CD14-positive monocyte (primary cell): ENCODE results near the gene KRTAP9-8. TPM values are rescaled to one million over a fixed set of nuclear protein-coding genes. Genes with fewer than 3 reads are reported as not detected.
"Not testable (repeated sequence)": the region's sequence is repeated elsewhere in the genome, so short reads cannot be mapped to it uniquely, and the experiment has no call there.

Experiments
- DNase-seq, 3 donors: peaks; one replicate each; pipeline ENCODE4 v3.0.0-alpha.2; 2011 to 2022
- H2AFZ ChIP-seq: 2 replicates; pipeline ENCODE4 v1.6.0; 2012; ENCODE audit warnings: mild to moderate bottlenecking, low read depth, low read length, inconsistent platforms; ENCODE audit not compliant: insufficient read depth, poor library complexity, severe bottlenecking
- H3K27ac ChIP-seq, 2 donors: 1 replicate in 1 of 2; 2 replicates in 1 of 2; pipeline ENCODE4 v1.5.1; 2012 to 2013; ENCODE audit warnings: low read length in 2 of 2, control low read depth in 1 of 2, inconsistent platforms in 1 of 2, low read depth in 1 of 2, mild to moderate bottlenecking in 1 of 2
- H3K27me3 ChIP-seq, 2 donors: one replicate each; pipeline versions ENCODE4 v1.6.0 to v1.6.1; 2011 to 2013; ENCODE audit warnings: low read length in 2 of 2; ENCODE audit not compliant: control insufficient read depth in 2 of 2, insufficient read depth in 2 of 2
- H3K36me3 ChIP-seq, 2 donors: replicated peaks in 1 of 2; 1 replicate in 1 of 2; 2 replicates in 1 of 2; pipeline versions ENCODE4 v1.5.1 to v1.6.1; 2012 to 2013; ENCODE audit warnings: low read length in 2 of 2, control low read depth in 1 of 2, inconsistent platforms in 1 of 2, mild to moderate bottlenecking in 1 of 2; ENCODE audit not compliant: insufficient read depth in 2 of 2, control insufficient read depth in 1 of 2
- H3K4me1 ChIP-seq, 2 donors: 1 replicate in 1 of 2; 2 replicates in 1 of 2; pipeline versions ENCODE4 v1.5.1 to v1.6.1; 2012 to 2013; ENCODE audit warnings: low read length in 2 of 2, control low read depth in 1 of 2, inconsistent platforms in 1 of 2, mild to moderate bottlenecking in 1 of 2, moderate library complexity in 1 of 2; ENCODE audit not compliant: insufficient read depth in 2 of 2, control insufficient read depth in 1 of 2
- H3K4me2 ChIP-seq: replicated peaks from 2 replicates; pipeline ENCODE3; 2012; ENCODE audit warnings: low read length, moderate library complexity, mild to moderate bottlenecking; ENCODE audit not compliant: poor library complexity, severe bottlenecking; ENCODE audit errors: extremely low read depth
- H3K4me3 ChIP-seq, 3 experiments: fragments of 200-600 bp in 1 of 3; sonication (generic) in 1 of 3; replicated peaks in 1 of 3; 1 replicate in 2 of 3; 2 replicates in 1 of 3; pipeline ENCODE4 v1.5.1; 2011 to 2013; ENCODE audit warnings: low read length in 3 of 3, mild to moderate bottlenecking in 3 of 3, control low read depth in 2 of 3, low read depth in 2 of 3, inconsistent platforms in 1 of 3, moderate library complexity in 1 of 3
- H3K79me2 ChIP-seq: 2 replicates; pipeline ENCODE4 v1.6.0; 2012; ENCODE audit warnings: mild to moderate bottlenecking, control low read depth, inconsistent platforms, low read length, moderate library complexity; ENCODE audit not compliant: insufficient read depth
- H3K9ac ChIP-seq: 2 replicates; pipeline ENCODE4 v1.6.0; 2017; ENCODE audit warnings: low read length, mild to moderate bottlenecking; ENCODE audit not compliant: insufficient read depth, poor library complexity, severe bottlenecking
- H3K9me3 ChIP-seq, 2 donors: replicated peaks in 1 of 2; 1 replicate in 1 of 2; 2 replicates in 1 of 2; pipeline versions ENCODE4 v1.5.1 to v1.6.1; 2012 to 2013; ENCODE audit warnings: low read length in 2 of 2, control low read depth in 1 of 2; ENCODE audit not compliant: control insufficient read depth in 1 of 2, insufficient read depth in 1 of 2
- H4K20me1 ChIP-seq: 2 replicates; pipeline ENCODE4 v1.6.0; 2012; ENCODE audit warnings: mild to moderate bottlenecking, low read length, control low read depth, moderate library complexity; ENCODE audit not compliant: insufficient read depth
- H3K27ac Mint-ChIP-seq, 7 donors: one replicate each; pipeline ENCODE4 v1.8.0; 2020; ENCODE audit warnings: mild to moderate bottlenecking in 7 of 7, mixed read lengths in 7 of 7, moderate library complexity in 6 of 7, inconsistent platforms in 2 of 7
- H3K27me3 Mint-ChIP-seq, 3 donors: one replicate each; pipeline ENCODE4 v1.8.0; 2021 to 2022; ENCODE audit warnings: low read depth in 3 of 3, mild to moderate bottlenecking in 3 of 3, mixed read lengths in 3 of 3, moderate library complexity in 3 of 3, inconsistent platforms in 1 of 3
- H3K36me3 Mint-ChIP-seq, 2 donors: one replicate each; pipeline ENCODE4 v1.8.0; 2020; ENCODE audit warnings: mixed read lengths in 2 of 2, inconsistent platforms in 1 of 2, mild to moderate bottlenecking in 1 of 2
- H3K4me1 Mint-ChIP-seq: one replicate; pipeline ENCODE4 v1.8.0; 2020; ENCODE audit warnings: mild to moderate bottlenecking, mixed read lengths
- H3K4me3 Mint-ChIP-seq, 2 donors: one replicate each; pipeline ENCODE4 v1.8.0; 2020; ENCODE audit warnings: mild to moderate bottlenecking in 2 of 2, mixed read lengths in 2 of 2, moderate library complexity in 1 of 2
- H3K9me3 Mint-ChIP-seq, 7 donors: one replicate each; pipeline ENCODE4 v1.8.0; 2020 to 2022; ENCODE audit warnings: mixed read lengths in 7 of 7, mild to moderate bottlenecking in 6 of 7, moderate library complexity in 6 of 7, inconsistent platforms in 2 of 7
- CTCF ChIP-seq: fragments of 200-600 bp; IDR thresholded peaks from one replicate; pipeline ENCODE4 v1.8.0; 2022; ENCODE audit warnings: antibody characterized with exemption, mild to moderate bottlenecking
- WGBS: methylation state at CpG from one replicate; pipeline ENCODE4 v1.1.5; 2013; ENCODE audit warnings: missing lambda C conversion rate; ENCODE audit not compliant: insufficient coverage; 5-methylcytosine and 5-hydroxymethylcytosine counted together
- intact Hi-C, 2 donors: fragments of 100-400 bp; cut with micrococcal nuclease; formaldehyde crosslinking; loops; one replicate each; pipeline versions ENCODE4 v1.15.0 to v1.15.1; 2023
- polyA plus RNA-seq, 3 donors: library from polyadenylated mRNA; depleted of rRNA in 1 of 3; unstranded in 2 of 3; stranded (reverse) in 1 of 3; fragments of 300-500 nt in 2 of 3; fragments of >200 nt in 1 of 3; fragmentation: Illumina TruSeq in 2 of 3; gene quantifications; 1 replicate in 2 of 3; 2 replicates in 1 of 3; pipeline ENCODE4 v1.2.3, GENCODE V29; 2012 to 2021

Gene KRTAP9-8
- polyA plus RNA-seq, 3 donors, result not detected

GRCh38 chr17:41251261-41251660 lies 13.5 kb downstream of the KRTAP9-8 start:
- no peak overlapping the region for H3K4me3 ChIP-seq
- Mint-ChIP-seq H3K9me3 (peaks cover 0 to 4% (median 0%) of the 10 kb centered on the region in 7 donors), H3K27ac (no peak overlapping the region), H3K27me3 (peaks cover 0 to 12% (median 10%) of the 10 kb centered on the region in 3 donors), H3K4me1 (no peaks in the 10 kb centered on the region), H3K4me3 (no peak overlapping the region), H3K36me3 (no peaks in the 10 kb centered on the region)
- H3K4me1 ChIP-seq, result no peaks in the 10 kb centered on the region
- no peak for DNase-seq
- no peaks in the 10 kb centered on the region for H3K27me3 ChIP-seq
- H2AFZ ChIP-seq, result no peak overlapping the region
- no peak overlapping the region for H3K4me2 ChIP-seq
- H4K20me1 ChIP-seq, result no peaks in the 10 kb centered on the region
- H3K9ac ChIP-seq, result no peak overlapping the region
- H3K9me3 ChIP-seq, result no peaks in the 10 kb centered on the region
- no peak for TF ChIP-seq CTCF
- no peaks in the 10 kb centered on the region for H3K79me2 ChIP-seq
- WGBS, result no CpG with 5 or more reads among the region's 1 CpG
- no peak overlapping the region for H3K27ac ChIP-seq
- H3K36me3 ChIP-seq, result no peaks in the 10 kb centered on the region
- intact Hi-C loops, result no loop called here

GRCh38 chr17:41254861-41255260 lies 17.1 kb downstream of the KRTAP9-8 start:
- H3K27ac Mint-ChIP-seq, result no peak overlapping the region
- H3K9ac ChIP-seq, result no peak overlapping the region
- intact Hi-C loops, result no loop called here

GRCh38 chr17:41255381-41256290 lies 17.8 kb downstream of the KRTAP9-8 start, which contains the start of gene KRTAP9-9:
Gene KRTAP9-9 (plus strand): TSS chr17:41255384.
- H3K4me1 ChIP-seq, H3K27ac Mint-ChIP-seq, H3K27me3 ChIP-seq, H3K27ac ChIP-seq, H3K36me3 Mint-ChIP-seq, H3K9ac ChIP-seq, H3K27me3 Mint-ChIP-seq, H2AFZ ChIP-seq, H3K79me2 ChIP-seq, DNase-seq, H3K9me3 ChIP-seq, H3K9me3 Mint-ChIP-seq, intact Hi-C loops, H3K4me2 ChIP-seq, H4K20me1 ChIP-seq, H3K4me3 ChIP-seq, H3K4me1 Mint-ChIP-seq, H3K36me3 ChIP-seq: not testable (repeated sequence)
- WGBS, result 95% methylated on average over 5 of the region's 5 CpGs
- peak within 1 kb of the TSS in 1 of 2 donors; percentile 41 for H3K4me3 Mint-ChIP-seq

More at GRCh38 chr17:41254861-41255260, 17.1 kb downstream of the KRTAP9-8 start:
- no peak for DNase-seq
- TF ChIP-seq CTCF, result no peak
- Histone ChIP-seq H3K27ac (no peak overlapping the region), H3K4me2 (no peak overlapping the region), H3K4me1 (no peaks in the 10 kb centered on the region), H2AFZ (no peak overlapping the region), H3K9me3 (no peaks in the 10 kb centered on the region), H3K27me3 (peaks cover 0 to 4% of the 10 kb centered on the region in 2 donors), H4K20me1 (no peaks in the 10 kb centered on the region), H3K4me3 (no peak overlapping the region), H3K79me2 (no peaks in the 10 kb centered on the region), H3K36me3 (no peaks in the 10 kb centered on the region)
- Mint-ChIP-seq H3K9me3 (peaks cover 0 to 1% (median 0%) of the 10 kb centered on the region in 7 donors), H3K27me3 (peaks cover 0 to 10% (median 10%) of the 10 kb centered on the region in 3 donors), H3K4me3 (no peak overlapping the region), H3K36me3 (no peaks in the 10 kb centered on the region), H3K4me1 (no peaks in the 10 kb centered on the region)
- WGBS, result no CpG with 5 or more reads among the region's 1 CpG
